H1 (cell line): ENCODE measurements around the gene TNRC6B. TPM values are rescaled to one million over a fixed set of nuclear protein-coding genes. Genes with fewer than 3 reads are reported as not detected.

ENCODE experiments used
- CHD1 ChIP-seq: IDR thresholded peaks from 2 replicates; pipeline ENCODE4 v1.6.1; 2012; ENCODE audit warnings: low read depth, low read length, improper control_type of control experiment
- EP300 ChIP-seq, 2 experiments: IDR thresholded peaks; 1 replicate in 1 of 2; 2 replicates in 1 of 2; pipeline ENCODE4 v1.6.1; 2011 to 2012; ENCODE audit warnings: low read depth in 2 of 2, low read length in 2 of 2, mild to moderate bottlenecking in 2 of 2, borderline replicate concordance in 1 of 2, inconsistent platforms in 1 of 2, moderate library complexity in 1 of 2
- RFX5 ChIP-seq: IDR thresholded peaks from 2 replicates; pipeline ENCODE4 v1.6.1; 2011; ENCODE audit warnings: low read depth, low read length, improper control_type of control experiment, borderline replicate concordance
- SP1 ChIP-seq: IDR thresholded peaks from 2 replicates; pipeline ENCODE4 v1.6.1; 2011; ENCODE audit warnings: low read depth, low read length
- polyA plus RNA-seq, 7 experiments: library from polyadenylated mRNA; depleted of rRNA in 3 of 7; stranded (reverse) in 5 of 7; unstranded in 2 of 7; fragments of >200 nt in 5 of 7; fragments of 200-250 nt in 2 of 7; gene quantifications; 1 replicate in 5 of 7; 2 replicates in 1 of 7; 4 replicates in 1 of 7; pipeline versions ENCODE4 v1.2.1 to v1.2.3, GENCODE V29; 2011 to 2013; ENCODE audit warnings: missing spikeins in 2 of 7, mixed read lengths in 2 of 7
- total RNA-seq: library from RNA; stranded (reverse); fragmentation: NEBNext Ultra II Directional; extraction: Animal tissue kit (Norgen Biotek cat#: 25700); gene quantifications from 2 replicates; pipeline ENCODE4 v1.2.1, GENCODE V29; 2021

TNRC6B gene
- total and polyA plus RNA-seq, 2 of the 8 experiments (the other 6 are each of a cell fraction or from before 2014, with no cell fraction given), result 12.5 to 48.9 TPM

DNA sequence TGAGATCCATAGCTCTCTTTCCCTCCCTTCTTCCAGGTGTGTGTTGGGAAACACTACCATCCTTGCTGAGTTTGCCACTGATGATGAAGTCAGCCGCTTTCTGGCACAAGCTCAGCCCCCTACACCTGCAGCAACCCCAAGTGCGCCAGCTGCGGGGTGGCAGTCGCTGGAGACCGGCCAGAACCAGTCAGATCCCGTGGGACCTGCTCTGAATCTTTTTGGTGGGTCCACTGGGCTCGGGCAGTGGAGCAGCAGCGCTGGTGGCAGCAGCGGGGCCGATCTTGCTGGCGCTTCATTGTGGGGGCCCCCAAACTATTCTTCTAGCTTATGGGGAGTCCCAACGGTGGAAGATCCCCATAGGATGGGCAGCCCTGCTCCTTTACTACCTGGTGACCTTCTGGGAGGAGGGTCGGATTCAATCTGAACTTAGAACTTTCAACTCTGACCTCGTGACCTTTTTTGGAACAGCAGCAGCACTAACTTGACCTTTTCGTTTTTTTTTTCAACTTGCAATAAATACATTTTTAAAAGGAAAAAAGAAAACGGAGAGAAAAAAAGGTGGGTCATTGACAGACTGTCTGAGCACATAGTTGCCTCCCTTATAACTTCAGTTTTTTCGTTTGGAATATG, 145.2 kb downstream of the TNRC6B start (continued):
- TF ChIP-seq EP300 (IDR thresholded peaks at IDR 0.05; ENCODE audit: borderline replicate concordance in 1 of 2, low read depth in 2 of 2, low read length in 2 of 2), result no peak
- no peak for TF ChIP-seq CHD1
- TF ChIP-seq RFX5, result no peak
- no peak for TF ChIP-seq SP1
